GM19438 (cell line): ENCODE data around the gene ISG20.

Experiments used
- ATAC-seq: cut with Tn5 transposase; IDR thresholded peaks from one replicate; pipeline ENCODE4 v1.9.1; 2021; ENCODE audit warnings: low read depth; ENCODE audit not compliant: unreplicated experiment

Gene ISG20

GRCh38 chr15:88680241-88681001 lies 41.6 kb downstream of the ISG20 start:
- ATAC-seq: no peak

- no peak for ATAC-seq
Observed at GRCh38 chr15:88681610-88682221, 42.9 kb downstream of the ISG20 start.

GRCh38 chr15:88684345-88684744 lies 45.5 kb downstream of the ISG20 start:
- no peak for ATAC-seq

GRCh38 chr15:88686166-88686565 lies 47.4 kb downstream of the ISG20 start:
- ATAC-seq: no peak

- no peak for ATAC-seq
Observed at GRCh38 chr15:88688394-88688933, 49.6 kb downstream of the ISG20 start.

- ATAC-seq: no peak
Observed at GRCh38 chr15:88690331-88690730, 51.5 kb downstream of the ISG20 start.

- no peak for ATAC-seq
Observed at GRCh38 chr15:88693191-88693590, 54.4 kb downstream of the ISG20 start.

- ATAC-seq: no peak
Observed at GRCh38 chr15:88695101-88695500, 56.3 kb downstream of the ISG20 start.

- no peak for ATAC-seq
Observed at GRCh38 chr15:88695691-88696251, 57.0 kb downstream of the ISG20 start.

- no peak for ATAC-seq
Observed at GRCh38 chr15:88696254-88696653, 57.4 kb downstream of the ISG20 start.

GRCh38 chr15:88697276-88697675 lies 58.5 kb downstream of the ISG20 start:
- ATAC-seq: no peak

GRCh38 chr15:88699861-88700260 lies 61.0 kb downstream of the ISG20 start:
- ATAC-seq: no peak

GRCh38 chr15:88700716-88701115 lies 61.9 kb downstream of the ISG20 start:
- ATAC-seq: no peak

GRCh38 chr15:88701561-88702095 lies 62.8 kb downstream of the ISG20 start:
- ATAC-seq: peak; percentile 62

GRCh38 chr15:88702983-88703382 lies 64.2 kb downstream of the ISG20 start:
- no peak for ATAC-seq

- ATAC-seq: no peak
Observed at GRCh38 chr15:88703533-88703932, 64.7 kb downstream of the ISG20 start.

GRCh38 chr15:88704791-88705768 lies 66.3 kb downstream of the ISG20 start:
- no peak for ATAC-seq

GRCh38 chr15:88705769-88706165 lies 67.0 kb downstream of the ISG20 start:
- no peak for ATAC-seq
